Stomach (tissue), 9 donors: ENCODE measurements around the gene JPH2. TPM values are rescaled to one million over a fixed set of nuclear protein-coding genes. Genes with fewer than 3 reads are reported as not detected.

Experiments
- DNase-seq, 2 donors: peaks; one replicate each; pipeline versions ENCODE4 v3.0.0 to v3.0.0-alpha.2; 2013 to 2019
- H3K27ac ChIP-seq, 5 donors: fragments of 200-600 bp in 4 of 5; sonication (generic) in 4 of 5; one replicate each; pipeline ENCODE4 v1.5.1; 2013 to 2019; ENCODE audit warnings: mild to moderate bottlenecking in 1 of 5, moderate library complexity in 1 of 5
- H3K27me3 ChIP-seq, 3 donors: fragments of 200-600 bp; sonication (generic); one replicate each; pipeline ENCODE4 v1.5.1; 2017 to 2019; ENCODE audit warnings: mixed run types in 1 of 3
- H3K36me3 ChIP-seq, 4 donors: fragments of 200-600 bp; sonication (generic); 1 replicate in 3 of 4; 2 replicates in 1 of 4; pipeline ENCODE4 v1.5.1; 2016 to 2019
- H3K4me1 ChIP-seq, 4 donors: fragments of 200-600 bp; sonication (generic); one replicate each; pipeline ENCODE4 v1.5.1; 2016 to 2019
- H3K4me3 ChIP-seq, 4 donors: fragments of 200-600 bp; sonication (generic) in 3 of 4; one replicate each; pipeline ENCODE4 v1.5.1; 2016 to 2019; ENCODE audit warnings: mild to moderate bottlenecking in 1 of 4
- H3K9me3 ChIP-seq, 4 donors: fragments of 200-600 bp; sonication (generic); one replicate each; pipeline ENCODE4 v1.5.1; 2016 to 2019
- EP300 ChIP-seq: sonication (generic); formaldehyde crosslinking; IDR thresholded peaks from one replicate; pipeline ENCODE4 v1.6.1; 2017; ENCODE audit warnings: antibody characterized with exemption
- POLR2A ChIP-seq, 4 donors: fragments of 450-650 bp; IDR thresholded peaks; one replicate each; pipeline ENCODE4 v1.6.1; 2016; ENCODE audit warnings: antibody characterized with exemption in 4 of 4, control low read depth in 2 of 4, mild to moderate bottlenecking in 1 of 4, moderate library complexity in 1 of 4
- POLR2AphosphoS5 ChIP-seq, 3 donors: sonication (generic); formaldehyde crosslinking; IDR thresholded peaks; one replicate each; pipeline ENCODE4 v1.6.1; 2016; ENCODE audit warnings: antibody characterized with exemption in 3 of 3
- WGBS, 5 donors: extraction: QIAGEN DNeasy Blood & Tissue Kit in 3 of 5; methylation state at CpG; one replicate each; pipeline versions ENCODE4 v1.1.5 to v1.1.7; 2013 to 2018; 5-methylcytosine and 5-hydroxymethylcytosine counted together
- intact Hi-C: fragments of 100-400 bp; cut with DNase I; formaldehyde crosslinking; loops from one replicate; pipeline ENCODE4 v1.15.1; 2023; ENCODE audit warnings: low total_unique reads
- polyA plus RNA-seq, 3 donors: library from polyadenylated mRNA; stranded (reverse); fragments of 200-250 nt; gene quantifications; one replicate each; pipeline ENCODE4 v1.2.3, GENCODE V29; 2013
- total RNA-seq, 5 donors: library from RNA; depleted of rRNA; stranded (reverse); fragments of >200 nt; gene quantifications; one replicate each; pipeline versions ENCODE4 v1.1.0 to v1.2.3, GENCODE V29; 2014 to 2016
- TF ChIP-seq, protein P1 (sequence below), 7 experiments: fragments of 450-650 bp in 4 of 7; fragments of 200-600 bp in 3 of 7; sonication (generic) in 3 of 7; IDR thresholded peaks; one replicate each; pipeline ENCODE4 v1.5.1; 2016 to 2019; ENCODE audit warnings: antibody characterized with exemption in 7 of 7, control low read depth in 2 of 7, mild to moderate bottlenecking in 1 of 7
- donor health status: healthy with polysubstance abuse.
- donor health status: Bipolar disorder and iron deficiency.
- donor health status: healthy.

JPH2 gene
- total and polyA plus RNA-seq, 8 donors = 0.15 to 51.9 (median 10.9) TPM

- Histone ChIP-seq H3K9me3 (no peaks in the 10 kb centered on the region), H3K4me1 (peaks cover 0 to 15% (median 4%) of the 10 kb centered on the region in 4 donors), H3K27me3 (peaks cover 0 to 5% (median 0%) of the 10 kb centered on the region in 3 donors), H3K27ac (no peak overlapping the region), H3K4me3 (no peak overlapping the region), H3K36me3 (no peaks in the 10 kb centered on the region)
- intact Hi-C loops = no loop called here
- peak in 1 of 2 donors; percentile 16 for DNase-seq
- TF ChIP-seq EP300 = no peak
- TF ChIP-seq POLR2A (IDR thresholded peaks at IDR 0.05) = no peak
- TF ChIP-seq POLR2AphosphoS5 (IDR thresholded peaks at IDR 0.05) = no peak
- TF ChIP-seq, protein P1, sequence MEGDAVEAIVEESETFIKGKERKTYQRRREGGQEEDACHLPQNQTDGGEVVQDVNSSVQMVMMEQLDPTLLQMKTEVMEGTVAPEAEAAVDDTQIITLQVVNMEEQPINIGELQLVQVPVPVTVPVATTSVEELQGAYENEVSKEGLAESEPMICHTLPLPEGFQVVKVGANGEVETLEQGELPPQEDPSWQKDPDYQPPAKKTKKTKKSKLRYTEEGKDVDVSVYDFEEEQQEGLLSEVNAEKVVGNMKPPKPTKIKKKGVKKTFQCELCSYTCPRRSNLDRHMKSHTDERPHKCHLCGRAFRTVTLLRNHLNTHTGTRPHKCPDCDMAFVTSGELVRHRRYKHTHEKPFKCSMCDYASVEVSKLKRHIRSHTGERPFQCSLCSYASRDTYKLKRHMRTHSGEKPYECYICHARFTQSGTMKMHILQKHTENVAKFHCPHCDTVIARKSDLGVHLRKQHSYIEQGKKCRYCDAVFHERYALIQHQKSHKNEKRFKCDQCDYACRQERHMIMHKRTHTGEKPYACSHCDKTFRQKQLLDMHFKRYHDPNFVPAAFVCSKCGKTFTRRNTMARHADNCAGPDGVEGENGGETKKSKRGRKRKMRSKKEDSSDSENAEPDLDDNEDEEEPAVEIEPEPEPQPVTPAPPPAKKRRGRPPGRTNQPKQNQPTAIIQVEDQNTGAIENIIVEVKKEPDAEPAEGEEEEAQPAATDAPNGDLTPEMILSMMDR (IDR thresholded peaks at IDR 0.05) = no peak
- WGBS, 5 donors = 74 to 86% (median 81%) methylated on average over 6 to 11 of the region's 11 CpGs
Measured at GRCh38 chr20:44071526-44072111, 115.4 kb downstream of the JPH2 start.

DNA sequence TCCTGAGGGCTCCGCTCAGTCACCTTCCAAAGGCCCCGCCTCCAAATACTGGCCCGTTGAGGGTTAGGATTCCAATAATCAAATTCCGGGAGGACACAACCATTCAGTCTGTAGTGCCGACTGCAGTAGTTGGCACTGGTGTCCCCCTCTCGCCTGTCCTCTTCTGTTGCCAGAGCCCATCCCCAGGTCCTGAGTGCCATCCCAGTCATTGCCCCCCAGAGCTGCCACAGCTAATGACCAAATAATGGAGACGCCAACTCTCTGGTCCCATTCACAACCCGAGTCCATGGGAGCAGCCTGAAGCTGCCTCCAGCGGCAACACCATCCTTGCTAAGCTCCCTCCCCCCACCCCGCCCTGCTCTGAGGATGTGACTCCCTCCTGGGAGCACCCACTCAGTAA is 115.9 kb downstream of the JPH2 start:
- TF ChIP-seq EP300 (no peak), POLR2AphosphoS5 (IDR thresholded peaks at IDR 0.05) (no peak), POLR2A (IDR thresholded peaks at IDR 0.05) (no peak)
- TF ChIP-seq, protein P1 (IDR thresholded peaks at IDR 0.05) = no peak
- no peaks in the 10 kb centered on the region for H3K36me3 ChIP-seq
- WGBS, 5 donors = 79 to 90% (median 88%) methylated on average over 9 to 10 of the region's 10 CpGs
- intact Hi-C loops = no loop called here
- peaks cover 0 to 15% (median 4%) of the 10 kb centered on the region in 4 donors for H3K4me1 ChIP-seq
- DNase-seq = peak in 1 of 2 donors; percentile 14
- H3K27me3 ChIP-seq = peaks cover 0 to 5% (median 0%) of the 10 kb centered on the region in 3 donors
- no peak overlapping the region for H3K27ac ChIP-seq
- H3K4me3 ChIP-seq = no peak overlapping the region
- H3K9me3 ChIP-seq = no peaks in the 10 kb centered on the region

- Histone ChIP-seq H3K9me3 (no peaks in the 10 kb centered on the region), H3K27me3 (peaks cover 0 to 5% (median 0%) of the 10 kb centered on the region in 3 donors), H3K4me3 (no peak overlapping the region), H3K4me1 (peaks cover 0 to 15% (median 4%) of the 10 kb centered on the region in 4 donors), H3K36me3 (peaks cover 0 to 6% (median 0%) of the 10 kb centered on the region in 4 donors), H3K27ac (peak overlapping the region in 2 of 5 donors; percentile 72 to 80)
- TF ChIP-seq, protein P1 (IDR thresholded peaks at IDR 0.05) = no peak
- TF ChIP-seq POLR2A (IDR thresholded peaks at IDR 0.05) (no peak), EP300 (no peak), POLR2AphosphoS5 (IDR thresholded peaks at IDR 0.05) (no peak)
- DNase-seq = peak in 1 of 2 donors; percentile 23
- 59 to 77% (median 74%) methylated on average over 14 to 17 of the region's 17 CpGs for WGBS, 5 donors
- intact Hi-C loops = no loop called here
Measured at GRCh38 chr20:44070139-44070900, 116.7 kb downstream of the JPH2 start.

- WGBS, 5 donors = 65 to 80% (median 75%) methylated on average over 26 of the region's 26 CpGs
- peaks cover 0 to 8% (median 3%) of the 10 kb centered on the region in 4 donors for H3K36me3 ChIP-seq
- H3K27me3 ChIP-seq = peaks cover 0 to 5% (median 0%) of the 10 kb centered on the region in 3 donors
- no peaks in the 10 kb centered on the region for H3K9me3 ChIP-seq
- H3K27ac ChIP-seq = peak overlapping the region in 2 of 5 donors; percentile 72 to 80
- peak; percentile 30 to 50 for DNase-seq
- peaks cover 0 to 7% (median under 1%) of the 10 kb centered on the region in 4 donors for H3K4me1 ChIP-seq
- intact Hi-C loops = no loop called here
- TF ChIP-seq POLR2AphosphoS5 (IDR thresholded peaks at IDR 0.05) = no peak
- no peak for TF ChIP-seq EP300
- TF ChIP-seq POLR2A (IDR thresholded peaks at IDR 0.05) = no peak
- TF ChIP-seq, protein P1 (IDR thresholded peaks at IDR 0.05) = no peak
- H3K4me3 ChIP-seq = peak overlapping the region in 1 of 4 donors; percentile 16
Measured at GRCh38 chr20:44069203-44070011, 117.6 kb downstream of the JPH2 start.
